A549 (cell line): ENCODE measurements around the gene CLCF1.

Experiments used
- CBX8 ChIP-seq: fragments of 200-600 bp; sonication (generic); IDR thresholded peaks from 2 replicates; pipeline ENCODE4 v1.6.1; 2016
- CTCF ChIP-seq: fragments of >200 bp; sonication (Bioruptor Twin); formaldehyde crosslinking; IDR thresholded peaks from 3 replicates; pipeline ENCODE4 v1.5.1; 2016
- EP300 ChIP-seq, 2 experiments: fragments of >200 bp; sonication (Bioruptor Twin); formaldehyde crosslinking; IDR thresholded peaks; 2 replicates in 1 of 2; 3 replicates in 1 of 2; pipeline ENCODE4 v1.6.1; 2016 to 2017
- ESRRA ChIP-seq: fragments of 150-350 bp; IDR thresholded peaks from 2 replicates; pipeline ENCODE4 v1.6.1; 2014; ENCODE audit warnings: mild to moderate bottlenecking, low read length, borderline replicate concordance
- POLR2A ChIP-seq: IDR thresholded peaks from 2 replicates; pipeline ENCODE4 v1.6.1; 2012; ENCODE audit warnings: mild to moderate bottlenecking, low read length
- TF ChIP-seq, protein P1 (sequence below): fragments of 200-600 bp; sonication (generic); IDR thresholded peaks from 2 replicates; pipeline ENCODE4 v1.6.1; 2016; ENCODE audit warnings: antibody characterized with exemption, mild to moderate bottlenecking, moderate library complexity

DNA sequence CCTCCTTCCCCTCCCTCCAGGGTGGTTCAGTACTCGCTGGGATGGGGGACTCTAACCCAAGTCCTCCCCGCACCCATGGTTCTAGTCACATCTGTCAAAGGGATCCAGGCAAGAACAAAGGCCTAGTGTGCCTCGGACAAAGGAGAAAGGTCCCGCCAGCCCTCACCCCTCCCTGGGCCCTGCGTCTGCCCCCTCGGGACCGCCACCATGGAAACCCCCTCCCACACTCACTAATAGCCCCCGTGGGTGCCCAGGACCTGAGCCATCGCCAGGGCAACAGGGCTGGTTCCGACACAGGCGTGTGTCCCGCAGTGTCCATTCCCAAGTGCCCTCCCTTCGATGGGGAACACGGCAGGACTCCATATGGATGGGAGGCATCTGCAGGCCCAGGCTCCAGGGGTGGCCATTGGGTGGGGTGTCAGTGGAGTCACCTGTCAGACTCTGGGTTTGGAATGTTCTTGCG, 37.0 kb upstream of the CLCF1 start:
- TF ChIP-seq CTCF (no peak), POLR2A (no peak), ESRRA (no peak), EP300 (IDR thresholded peaks at IDR 0.05) (no peak), CBX8 (no peak)
- TF ChIP-seq, protein P1, sequence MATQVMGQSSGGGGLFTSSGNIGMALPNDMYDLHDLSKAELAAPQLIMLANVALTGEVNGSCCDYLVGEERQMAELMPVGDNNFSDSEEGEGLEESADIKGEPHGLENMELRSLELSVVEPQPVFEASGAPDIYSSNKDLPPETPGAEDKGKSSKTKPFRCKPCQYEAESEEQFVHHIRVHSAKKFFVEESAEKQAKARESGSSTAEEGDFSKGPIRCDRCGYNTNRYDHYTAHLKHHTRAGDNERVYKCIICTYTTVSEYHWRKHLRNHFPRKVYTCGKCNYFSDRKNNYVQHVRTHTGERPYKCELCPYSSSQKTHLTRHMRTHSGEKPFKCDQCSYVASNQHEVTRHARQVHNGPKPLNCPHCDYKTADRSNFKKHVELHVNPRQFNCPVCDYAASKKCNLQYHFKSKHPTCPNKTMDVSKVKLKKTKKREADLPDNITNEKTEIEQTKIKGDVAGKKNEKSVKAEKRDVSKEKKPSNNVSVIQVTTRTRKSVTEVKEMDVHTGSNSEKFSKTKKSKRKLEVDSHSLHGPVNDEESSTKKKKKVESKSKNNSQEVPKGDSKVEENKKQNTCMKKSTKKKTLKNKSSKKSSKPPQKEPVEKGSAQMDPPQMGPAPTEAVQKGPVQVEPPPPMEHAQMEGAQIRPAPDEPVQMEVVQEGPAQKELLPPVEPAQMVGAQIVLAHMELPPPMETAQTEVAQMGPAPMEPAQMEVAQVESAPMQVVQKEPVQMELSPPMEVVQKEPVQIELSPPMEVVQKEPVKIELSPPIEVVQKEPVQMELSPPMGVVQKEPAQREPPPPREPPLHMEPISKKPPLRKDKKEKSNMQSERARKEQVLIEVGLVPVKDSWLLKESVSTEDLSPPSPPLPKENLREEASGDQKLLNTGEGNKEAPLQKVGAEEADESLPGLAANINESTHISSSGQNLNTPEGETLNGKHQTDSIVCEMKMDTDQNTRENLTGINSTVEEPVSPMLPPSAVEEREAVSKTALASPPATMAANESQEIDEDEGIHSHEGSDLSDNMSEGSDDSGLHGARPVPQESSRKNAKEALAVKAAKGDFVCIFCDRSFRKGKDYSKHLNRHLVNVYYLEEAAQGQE: no peak
